ENCODE measurements around the gene DNAJC7.
A peak's percentile ranks its signal among the peaks of the same experiment; 100 is the strongest.

DNAJC7 gene

GRCh38 chr17:41986634-41987033 is 30.6 kb downstream of the DNAJC7 start:
- Histone ChIP-seq H3K4me3 (ENCODE audit: low read length) (no peak overlapping the region), H3K27ac (ENCODE audit: low read depth, low read length) (no peak overlapping the region), H3K9me3 (ENCODE audit: control insufficient read depth, insufficient read depth, low read length) (no peaks in the 10 kb centered on the region), H3K79me2 (ENCODE audit: control insufficient read depth, low read length) (no peaks in the 10 kb centered on the region; the same call in 1 of the 2 replicates), H3K36me3 (ENCODE audit: control insufficient read depth, low read length) (peaks cover 91% of the 10 kb centered on the region), H4K20me1 (ENCODE audit: control insufficient read depth, insufficient read depth, low read depth, low read length) (no peaks in the 10 kb centered on the region), H3K27me3 (ENCODE audit: control insufficient read depth, low read length) (no peaks in the 10 kb centered on the region), H3K9me2 (replicated peaks; ENCODE audit: control insufficient read depth, low read length) (no peaks in the 10 kb centered on the region), H3K4me1 (ENCODE audit: control insufficient read depth, low read length) (peaks cover 29% of the 10 kb centered on the region), H3K4me2 (ENCODE audit: low read length) (no peak overlapping the region), H3F3A (ENCODE audit: control insufficient read depth, insufficient read depth) (0 out of 2 replicates have a peak, but pooled peaks cover 5% of the 10 kb centered on the region)
- TF ChIP-seq EZH2phosphoT487 (IDR thresholded peaks at IDR 0.05; ENCODE audit: borderline replicate concordance, low read length) = no peak
- TF ChIP-seq, protein P1, sequence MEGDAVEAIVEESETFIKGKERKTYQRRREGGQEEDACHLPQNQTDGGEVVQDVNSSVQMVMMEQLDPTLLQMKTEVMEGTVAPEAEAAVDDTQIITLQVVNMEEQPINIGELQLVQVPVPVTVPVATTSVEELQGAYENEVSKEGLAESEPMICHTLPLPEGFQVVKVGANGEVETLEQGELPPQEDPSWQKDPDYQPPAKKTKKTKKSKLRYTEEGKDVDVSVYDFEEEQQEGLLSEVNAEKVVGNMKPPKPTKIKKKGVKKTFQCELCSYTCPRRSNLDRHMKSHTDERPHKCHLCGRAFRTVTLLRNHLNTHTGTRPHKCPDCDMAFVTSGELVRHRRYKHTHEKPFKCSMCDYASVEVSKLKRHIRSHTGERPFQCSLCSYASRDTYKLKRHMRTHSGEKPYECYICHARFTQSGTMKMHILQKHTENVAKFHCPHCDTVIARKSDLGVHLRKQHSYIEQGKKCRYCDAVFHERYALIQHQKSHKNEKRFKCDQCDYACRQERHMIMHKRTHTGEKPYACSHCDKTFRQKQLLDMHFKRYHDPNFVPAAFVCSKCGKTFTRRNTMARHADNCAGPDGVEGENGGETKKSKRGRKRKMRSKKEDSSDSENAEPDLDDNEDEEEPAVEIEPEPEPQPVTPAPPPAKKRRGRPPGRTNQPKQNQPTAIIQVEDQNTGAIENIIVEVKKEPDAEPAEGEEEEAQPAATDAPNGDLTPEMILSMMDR (IDR thresholded peaks at IDR 0.05; ENCODE audit: low read depth, low read length, poor library complexity, severe bottlenecking) = no peak

DNA sequence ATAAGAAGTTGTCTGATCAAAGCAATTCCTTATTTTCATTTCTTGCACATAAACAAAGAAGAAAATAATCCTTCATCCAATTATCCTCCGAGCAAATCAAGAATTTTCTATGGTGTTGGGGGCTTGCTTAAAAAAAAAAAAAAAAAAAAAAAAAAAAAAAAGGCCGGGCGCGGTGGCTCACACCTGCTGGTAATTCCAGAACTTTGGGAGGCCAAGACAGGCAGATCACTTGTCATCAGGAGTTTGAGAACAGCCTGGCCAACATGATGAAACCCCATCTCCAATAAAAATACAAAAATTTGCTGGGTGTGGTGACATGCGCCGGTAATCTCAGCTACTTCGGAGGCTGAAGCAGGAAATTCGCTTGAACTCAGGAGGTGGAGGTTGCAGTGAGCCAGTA is 31.3 kb downstream of the DNAJC7 start:
- Histone ChIP-seq H3K27me3 (ENCODE audit: control insufficient read depth, low read length) (no peaks in the 10 kb centered on the region), H3K27ac (ENCODE audit: low read depth, low read length) (no peak overlapping the region), H3K79me2 (ENCODE audit: control insufficient read depth, low read length) (no peaks in the 10 kb centered on the region; the same call in 1 of the 2 replicates), H4K20me1 (ENCODE audit: control insufficient read depth, insufficient read depth, low read depth, low read length) (no peaks in the 10 kb centered on the region), H3K9me2 (replicated peaks; ENCODE audit: control insufficient read depth, low read length) (no peaks in the 10 kb centered on the region), H3F3A (ENCODE audit: control insufficient read depth, insufficient read depth) (0 out of 2 replicates have a peak, but pooled peaks cover 3% of the 10 kb centered on the region), H3K4me3 (ENCODE audit: low read length) (no peak overlapping the region), H3K36me3 (ENCODE audit: control insufficient read depth, low read length) (peaks cover 90% of the 10 kb centered on the region), H3K4me2 (ENCODE audit: low read length) (no peak overlapping the region), H3K4me1 (ENCODE audit: control insufficient read depth, low read length) (peaks cover 29% of the 10 kb centered on the region), H3K9me3 (ENCODE audit: control insufficient read depth, insufficient read depth, low read length) (no peaks in the 10 kb centered on the region)
- TF ChIP-seq EZH2phosphoT487 (IDR thresholded peaks at IDR 0.05; ENCODE audit: borderline replicate concordance, low read length) = no peak
- TF ChIP-seq, protein P1 (IDR thresholded peaks at IDR 0.05; ENCODE audit: low read depth, low read length, poor library complexity, severe bottlenecking) = no peak

GRCh38 chr17:41984454-41984853 is 32.8 kb downstream of the DNAJC7 start:
- Histone ChIP-seq H3K4me3 (ENCODE audit: low read length) (peak overlapping the region; percentile 30), H3K27ac (ENCODE audit: low read depth, low read length) (peak overlapping the region; percentile 75), H3K4me1 (ENCODE audit: control insufficient read depth, low read length) (peaks cover 29% of the 10 kb centered on the region), H3F3A (ENCODE audit: control insufficient read depth, insufficient read depth) (0 out of 2 replicates have a peak, but pooled peaks cover 2% of the 10 kb centered on the region), H3K9me3 (ENCODE audit: control insufficient read depth, insufficient read depth, low read length) (no peaks in the 10 kb centered on the region), H3K27me3 (ENCODE audit: control insufficient read depth, low read length) (no peaks in the 10 kb centered on the region), H3K4me2 (ENCODE audit: low read length) (peak overlapping the region; percentile 58), H3K36me3 (ENCODE audit: control insufficient read depth, low read length) (peaks cover 81% of the 10 kb centered on the region), H3K79me2 (ENCODE audit: control insufficient read depth, low read length) (no peaks in the 10 kb centered on the region; the same call in 1 of the 2 replicates), H4K20me1 (ENCODE audit: control insufficient read depth, insufficient read depth, low read depth, low read length) (no peaks in the 10 kb centered on the region), H3K9me2 (replicated peaks; ENCODE audit: control insufficient read depth, low read length) (no peaks in the 10 kb centered on the region)
- TF ChIP-seq, protein P1 (IDR thresholded peaks at IDR 0.05; ENCODE audit: low read depth, low read length, poor library complexity, severe bottlenecking) = no peak
- TF ChIP-seq EZH2phosphoT487 (IDR thresholded peaks at IDR 0.05; ENCODE audit: borderline replicate concordance, low read length) = no peak
